Pancreas (tissue), 10 donors: ENCODE results near the gene DOHH. TPM values are rescaled to one million over a fixed set of nuclear protein-coding genes. Genes with fewer than 3 reads are reported as not detected.
A peak's percentile ranks its signal among the peaks of the same experiment; 100 is the strongest.

Experiments
- ATAC-seq, 4 donors: fragments of 200-7000 bp; cut with Tn5 transposase; one replicate each; pipeline versions ENCODE4 v1.8.0 to v1.9.1; 2020; ENCODE audit warnings: mild to moderate bottlenecking in 4 of 4, moderate library complexity in 4 of 4
- DNase-seq, 6 donors: peaks; one replicate each; pipeline ENCODE4 v3.0.0-alpha.2; 2020
- FAIRE-seq: peaks from 2 replicates; lab custom pipeline; 2012; peaks lifted over from hg19 to GRCh38; lab: Jason Lieb, UNC
- H3K27ac ChIP-seq, 4 donors: fragments of 200-600 bp; sonication (generic); 1 replicate in 3 of 4; 2 replicates in 1 of 4; pipeline versions ENCODE4 v1.5.0 to v1.8.0; 2020
- H3K27me3 ChIP-seq, 4 donors: fragments of 200-600 bp; one replicate each; pipeline ENCODE4 v1.8.0; 2021
- H3K36me3 ChIP-seq, 3 donors: fragments of 200-600 bp; sonication (generic) in 1 of 3; one replicate each; pipeline versions ENCODE4 v1.5.0 to v1.8.0; 2020 to 2021
- H3K4me1 ChIP-seq, 3 donors: fragments of 200-600 bp; one replicate each; pipeline ENCODE4 v1.8.0; 2021
- H3K4me3 ChIP-seq, 4 donors: fragments of 200-600 bp; sonication (generic) in 2 of 4; one replicate each; pipeline versions ENCODE4 v1.5.0 to v1.8.0; 2020 to 2021
- H3K9me3 ChIP-seq, 4 donors: fragments of 200-600 bp; one replicate each; pipeline ENCODE4 v1.8.0; 2021
- WGBS, 2 donors: extraction: QIAGEN DNeasy Blood & Tissue Kit; methylation state at CpG; one replicate each; pipeline ENCODE4 v1.1.7; 2013; 5-methylcytosine and 5-hydroxymethylcytosine counted together
- intact Hi-C, 3 donors: fragments of 100-400 bp; cut with DNase I; formaldehyde crosslinking; loops; one replicate each; pipeline versions ENCODE4 v1.11.1 to v1.14.2; 2022
- polyA plus RNA-seq, 2 donors: library from polyadenylated mRNA; stranded (reverse); fragments of 200-250 nt; gene quantifications; one replicate each; pipeline ENCODE4 v1.2.3, GENCODE V29; 2013
- total RNA-seq, 6 donors: library from RNA; stranded (reverse); fragmentation: NEBNext Ultra II Directional in 4 of 6; extraction: Animal tissue kit (Norgen Biotek cat#: 25700) in 4 of 6; gene quantifications; one replicate each; pipeline versions ENCODE4 v1.2.1 to v1.2.4, GENCODE V29; 2021 to 2023
- TF ChIP-seq, protein P1 (sequence below), 4 donors: fragments of 200-600 bp; sonication (generic) in 3 of 4; IDR thresholded peaks; one replicate each; pipeline versions ENCODE4 v1.5.0 to v1.8.0; 2021; ENCODE audit warnings: antibody characterized with exemption in 4 of 4
- donor health status: healthy with polysubstance abuse.
- donor health status: DM: no; HTN: no; CAD: no; lungs with moderate emphysema.
- donor health status: DM: no; HTN: no; CAD: no.
- donor health status: control.
- donor health status: control.
- donor health status: Bipolar disorder and iron deficiency.
- donor health status: DM: yes; HTN: yes; CAD: no.
- donor health status: DM: no; HTN: no; CAD: no.
- donor health status: DM: no; HTN: no; CAD: no.
- donor health status: DM: yes; HTN: yes; CAD: no.

Gene DOHH
- total and polyA plus RNA-seq, 8 donors = 3.2 to 10.5 (median 5.0) TPM

DNA sequence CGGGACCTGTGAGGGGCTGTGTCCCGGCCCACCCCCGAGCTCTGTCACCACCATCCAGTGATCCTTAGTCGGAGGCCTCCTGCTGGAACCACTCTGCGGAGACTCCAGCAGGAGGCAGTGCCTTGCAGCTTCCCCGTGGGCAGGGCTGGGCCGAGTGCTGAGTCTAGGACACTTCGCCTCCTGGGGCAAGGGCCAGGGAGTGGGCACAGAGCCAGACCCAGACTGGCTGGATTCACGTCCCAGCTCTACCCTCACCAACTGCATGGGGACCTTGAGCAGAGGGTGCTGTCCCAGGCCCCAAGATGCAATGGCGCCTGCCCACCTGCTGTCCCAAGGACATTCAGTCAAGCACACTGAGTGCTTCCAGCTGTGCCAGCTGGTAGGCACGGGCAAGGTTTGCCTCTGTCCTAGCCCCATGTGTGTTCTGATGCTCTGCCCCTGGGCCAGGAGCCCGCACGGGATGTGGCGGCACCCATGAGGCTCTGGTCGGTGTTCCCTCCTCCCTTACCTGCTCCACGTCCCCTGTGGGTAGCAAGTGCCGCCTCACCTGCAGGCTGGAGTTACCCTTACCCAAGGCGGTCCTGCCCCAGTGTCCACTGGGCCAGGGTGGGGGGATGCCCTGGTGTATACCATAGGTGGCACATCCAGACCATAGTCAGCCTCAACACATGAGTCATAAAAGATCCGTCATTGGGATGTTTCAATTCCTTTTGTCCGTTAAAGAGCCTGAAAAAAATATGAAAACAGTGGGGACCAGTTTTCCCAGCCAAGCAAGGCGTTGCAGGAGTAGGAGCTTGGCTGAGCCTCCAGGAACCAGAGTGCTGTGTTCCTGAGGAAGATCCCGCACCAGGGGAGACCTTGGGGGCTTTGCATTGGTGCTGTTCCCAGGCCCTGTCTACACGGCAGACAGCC lies 13.0 kb upstream of the DOHH start:
- DNase-seq = peak; percentile 38 to 89 (median 60)
- Histone ChIP-seq H3K27me3 (no peaks in the 10 kb centered on the region), H3K4me1 (peaks cover 0 to 18% (median 11%) of the 10 kb centered on the region in 3 donors), H3K36me3 (no peaks in the 10 kb centered on the region), H3K9me3 (no peaks in the 10 kb centered on the region), H3K27ac (no peak overlapping the region), H3K4me3 (no peak overlapping the region)
- WGBS, 2 donors = 72 to 73% methylated on average over 23 of the region's 23 CpGs
- intact Hi-C loops = no loop called here
- TF ChIP-seq, protein P1, sequence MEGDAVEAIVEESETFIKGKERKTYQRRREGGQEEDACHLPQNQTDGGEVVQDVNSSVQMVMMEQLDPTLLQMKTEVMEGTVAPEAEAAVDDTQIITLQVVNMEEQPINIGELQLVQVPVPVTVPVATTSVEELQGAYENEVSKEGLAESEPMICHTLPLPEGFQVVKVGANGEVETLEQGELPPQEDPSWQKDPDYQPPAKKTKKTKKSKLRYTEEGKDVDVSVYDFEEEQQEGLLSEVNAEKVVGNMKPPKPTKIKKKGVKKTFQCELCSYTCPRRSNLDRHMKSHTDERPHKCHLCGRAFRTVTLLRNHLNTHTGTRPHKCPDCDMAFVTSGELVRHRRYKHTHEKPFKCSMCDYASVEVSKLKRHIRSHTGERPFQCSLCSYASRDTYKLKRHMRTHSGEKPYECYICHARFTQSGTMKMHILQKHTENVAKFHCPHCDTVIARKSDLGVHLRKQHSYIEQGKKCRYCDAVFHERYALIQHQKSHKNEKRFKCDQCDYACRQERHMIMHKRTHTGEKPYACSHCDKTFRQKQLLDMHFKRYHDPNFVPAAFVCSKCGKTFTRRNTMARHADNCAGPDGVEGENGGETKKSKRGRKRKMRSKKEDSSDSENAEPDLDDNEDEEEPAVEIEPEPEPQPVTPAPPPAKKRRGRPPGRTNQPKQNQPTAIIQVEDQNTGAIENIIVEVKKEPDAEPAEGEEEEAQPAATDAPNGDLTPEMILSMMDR (IDR thresholded peaks at IDR 0.05) = no peak
- FAIRE-seq = no peak
- ATAC-seq = peak in 2 of 4 donors; percentile 50 to 52

GRCh38 chr19:3512562-3513228 lies 12.2 kb upstream of the DOHH start:
- Histone ChIP-seq H3K27ac (no peak overlapping the region), H3K4me1 (peaks cover 0 to 13% (median 10%) of the 10 kb centered on the region in 3 donors), H3K9me3 (no peaks in the 10 kb centered on the region), H3K27me3 (no peaks in the 10 kb centered on the region), H3K4me3 (no peak overlapping the region), H3K36me3 (no peaks in the 10 kb centered on the region)
- WGBS, 2 donors = 86 to 88% methylated on average over 17 of the region's 17 CpGs
- TF ChIP-seq, protein P1 (IDR thresholded peaks at IDR 0.05) = no peak
- ATAC-seq (no peak), DNase-seq (no peak), FAIRE-seq (no peak)
- intact Hi-C loops = no loop called here

DNA sequence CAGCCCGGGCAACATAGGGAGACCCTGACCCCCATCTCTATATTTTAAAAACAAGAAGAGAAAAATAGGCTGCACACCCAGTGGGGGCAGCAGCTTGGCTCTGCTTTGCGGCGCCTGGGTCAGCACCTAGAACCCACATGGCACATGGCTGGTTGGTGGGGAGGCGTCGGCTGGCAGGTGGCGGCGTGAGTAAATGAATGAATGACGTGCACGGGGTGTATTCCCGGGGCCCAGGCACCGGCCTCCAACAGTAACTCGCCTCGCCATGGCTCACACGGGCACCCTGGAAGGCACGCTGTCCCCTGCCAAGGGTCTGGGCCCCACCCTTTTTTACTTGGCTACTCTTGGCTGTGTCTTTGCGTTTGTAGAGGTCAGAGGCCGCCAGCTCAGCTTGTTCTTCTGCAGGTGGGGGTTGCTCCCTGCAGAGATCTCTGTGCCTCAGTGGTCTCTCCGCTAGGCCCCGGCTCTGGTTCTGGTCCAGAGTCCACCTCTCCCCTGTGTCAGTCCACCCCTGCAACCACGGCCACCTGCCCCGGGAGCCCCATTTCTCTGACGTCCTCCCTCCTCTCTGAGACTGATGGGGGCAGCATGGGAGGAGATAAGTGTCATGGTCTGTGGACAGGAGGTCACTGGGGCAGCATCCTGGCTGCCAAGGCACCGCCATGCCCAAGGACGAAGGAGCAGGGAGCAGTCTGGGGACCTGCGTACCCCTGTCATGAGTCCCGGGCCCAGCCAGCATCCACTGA lies 11.2 kb upstream of the DOHH start:
- no peak overlapping the region for H3K27ac ChIP-seq
- H3K9me3 ChIP-seq = no peaks in the 10 kb centered on the region
- H3K4me1 ChIP-seq = peaks cover 0 to 10% (median 6%) of the 10 kb centered on the region in 3 donors
- ATAC-seq (no peak), FAIRE-seq (no peak), DNase-seq (peak in 1 of 6 donors; percentile 27)
- TF ChIP-seq, protein P1 (IDR thresholded peaks at IDR 0.05) = no peak
- 81 to 82% methylated on average over 25 to 26 of the region's 26 CpGs for WGBS, 2 donors
- no peaks in the 10 kb centered on the region for H3K36me3 ChIP-seq
- no peaks in the 10 kb centered on the region for H3K27me3 ChIP-seq
- intact Hi-C loops = no loop called here
- H3K4me3 ChIP-seq = no peak overlapping the region

- Histone ChIP-seq H3K4me3 (no peak overlapping the region), H3K4me1 (peaks cover 0 to 10% (median 6%) of the 10 kb centered on the region in 3 donors), H3K9me3 (no peaks in the 10 kb centered on the region), H3K27me3 (no peaks in the 10 kb centered on the region), H3K27ac (no peak overlapping the region), H3K36me3 (no peaks in the 10 kb centered on the region)
- intact Hi-C loops = no loop called here
- WGBS, 2 donors = 88 to 91% methylated on average over 19 to 22 of the region's 22 CpGs
- ATAC-seq (no peak), FAIRE-seq (no peak), DNase-seq (peak in 1 of 6 donors; percentile 33)
- TF ChIP-seq, protein P1 (IDR thresholded peaks at IDR 0.05) = no peak
These were observed 10.3 kb upstream of the DOHH start for GRCh38 chr19:3510727-3511126.
